Fibroblast of gingiva (primary cell): ENCODE results near the gene FGFBP2.
A peak's percentile ranks its signal among the peaks of the same experiment; 100 is the strongest.

Source experiments
- DNase-seq: peaks from one replicate; pipeline ENCODE4 v3.0.0-alpha.2; 2011; ENCODE audit warnings: low read depth

FGFBP2 gene

GRCh38 chr4:15968551-15969300, 5.8 kb upstream of the FGFBP2 start:
- no peak for DNase-seq

- DNase-seq, result no peak
Observed at GRCh38 chr4:15965325-15965724, 2.4 kb upstream of the FGFBP2 start.

GRCh38 chr4:15964159-15964558, 1.2 kb upstream of the FGFBP2 start:
- DNase-seq, result no peak

- no peak for DNase-seq
Observed at GRCh38 chr4:15963576-15963975, 601 bp upstream of the FGFBP2 start.

GRCh38 chr4:15961781-15962510, 1.0 kb downstream of the FGFBP2 start:
- DNase-seq, result no peak

- DNase-seq, result no peak
Observed at GRCh38 chr4:15958562-15958961, 4.4 kb downstream of the FGFBP2 start.

- peak; percentile 25 for DNase-seq
Observed at GRCh38 chr4:15956179-15956850, 6.7 kb downstream of the FGFBP2 start.

- no peak for DNase-seq
Observed at GRCh38 chr4:15955670-15956069, 7.3 kb downstream of the FGFBP2 start.

- no peak for DNase-seq
Observed at GRCh38 chr4:15953625-15954024, 9.3 kb downstream of the FGFBP2 start.

- no peak for DNase-seq
Observed at GRCh38 chr4:15951781-15952180, 11.2 kb downstream of the FGFBP2 start.

GRCh38 chr4:15948826-15949225, 14.1 kb downstream of the FGFBP2 start:
- no peak for DNase-seq

- DNase-seq, result no peak
Observed at GRCh38 chr4:15947684-15948083, 15.3 kb downstream of the FGFBP2 start.

- DNase-seq, result no peak
Observed at GRCh38 chr4:15945516-15945915, 17.5 kb downstream of the FGFBP2 start.

- DNase-seq, result no peak
Observed at GRCh38 chr4:15944895-15945294, 18.1 kb downstream of the FGFBP2 start.

GRCh38 chr4:15942283-15942682, 20.7 kb downstream of the FGFBP2 start:
- DNase-seq, result no peak

GRCh38 chr4:15938640-15939039, 24.3 kb downstream of the FGFBP2 start, which contains the start of gene FGFBP1:
TSS of gene FGFBP1 (minus strand) at chr4:15938740. CDS start at chr4:15936632, 2,108 bp downstream.
- no peak for DNase-seq

- DNase-seq, result no peak
Observed at GRCh38 chr4:15938182-15938581, 24.8 kb downstream of the FGFBP2 start.

GRCh38 chr4:15936495-15936894, 26.5 kb downstream of the FGFBP2 start:
- no peak for DNase-seq

- DNase-seq, result no peak
Observed at GRCh38 chr4:15935504-15936402, 27.2 kb downstream of the FGFBP2 start.

GRCh38 chr4:15934259-15934658, 28.7 kb downstream of the FGFBP2 start:
- no peak for DNase-seq

GRCh38 chr4:15931451-15932210, 31.3 kb downstream of the FGFBP2 start:
- DNase-seq, result no peak
